Activated T-cell treated with anti-CD3 and anti-CD28 coated beads for 4 hours (primary cell): ENCODE data around the gene NAV2.

ENCODE experiments used
- DNase-seq: peaks from one replicate; pipeline ENCODE4 v3.0.0-alpha.2; 2020

The NAV2 gene

DNA sequence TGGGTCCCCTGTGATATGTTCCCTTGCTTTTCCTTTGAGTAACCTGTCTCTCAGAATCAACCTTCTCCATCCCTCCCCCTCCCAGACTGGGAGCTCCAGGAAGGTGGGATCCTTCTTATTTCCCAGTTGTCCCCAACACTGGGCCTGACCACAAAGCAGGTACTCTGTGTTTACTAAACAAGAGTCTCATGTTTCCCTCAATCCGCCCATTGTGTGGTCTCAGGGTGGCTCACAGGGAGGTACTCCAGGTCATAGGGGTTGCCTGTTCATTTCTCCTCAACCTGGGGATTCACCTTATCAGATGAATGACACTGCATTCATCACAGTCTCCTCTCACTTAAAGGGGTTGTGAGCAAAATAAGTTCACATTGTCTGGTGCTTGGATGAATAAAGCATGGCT, 26.4 kb upstream of the NAV2 start:
- no peak for DNase-seq

DNA sequence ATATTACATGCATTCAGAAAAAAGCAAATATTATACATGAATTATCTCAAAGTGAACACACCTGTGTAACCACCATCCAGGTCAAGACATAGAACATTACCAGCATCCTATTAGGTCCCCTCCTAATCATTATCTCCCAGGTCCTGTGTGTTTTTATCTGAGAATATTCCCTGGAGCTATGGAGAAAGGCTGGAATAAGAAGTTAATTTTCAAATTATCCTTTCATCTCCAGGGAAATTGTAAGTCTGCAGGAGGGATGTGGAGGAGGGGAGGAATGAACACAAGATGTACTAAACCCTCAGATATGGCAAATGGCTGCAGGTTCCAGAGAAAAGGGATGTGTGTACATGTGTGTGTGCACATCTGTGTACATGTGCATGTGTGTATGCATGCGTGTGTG, 25.2 kb upstream of the NAV2 start:
- no peak for DNase-seq

DNA sequence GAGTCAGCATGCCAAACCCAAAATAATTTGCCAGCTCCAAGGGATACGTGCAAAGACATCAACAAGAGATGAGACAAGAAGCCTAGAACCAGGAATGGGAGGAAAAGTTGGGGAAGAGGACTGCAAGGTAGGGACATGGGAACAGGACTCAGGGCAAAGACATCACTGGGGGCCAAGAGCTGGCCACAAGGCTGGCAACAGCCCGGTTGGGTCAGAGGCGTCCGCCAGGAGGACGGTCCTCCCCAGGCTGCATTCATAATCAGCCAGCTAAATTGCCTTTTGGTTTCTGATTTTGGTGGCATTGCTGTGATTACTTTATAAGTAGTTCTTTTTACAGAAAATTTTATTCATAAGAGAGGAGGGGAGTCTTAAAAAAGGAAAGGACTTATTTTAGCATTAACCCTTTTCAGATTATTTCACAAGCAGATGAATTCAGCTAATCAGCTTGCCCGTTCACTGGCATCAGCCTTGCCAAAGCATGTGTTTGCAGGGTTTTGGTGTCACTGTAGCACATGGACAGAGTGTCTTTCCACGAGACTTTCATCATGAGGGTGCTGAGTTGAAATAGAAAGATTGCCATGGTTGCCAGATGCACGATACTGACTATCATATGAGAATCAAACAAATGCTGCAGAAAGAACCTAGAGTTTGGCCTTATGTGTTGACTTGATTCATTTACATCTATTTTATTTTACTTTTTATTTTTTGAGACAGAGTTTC, 23.2 kb upstream of the NAV2 start:
- DNase-seq, result no peak

- no peak for DNase-seq
Measured at GRCh38 chr11:19690885-19691284, 21.8 kb upstream of the NAV2 start.

DNA sequence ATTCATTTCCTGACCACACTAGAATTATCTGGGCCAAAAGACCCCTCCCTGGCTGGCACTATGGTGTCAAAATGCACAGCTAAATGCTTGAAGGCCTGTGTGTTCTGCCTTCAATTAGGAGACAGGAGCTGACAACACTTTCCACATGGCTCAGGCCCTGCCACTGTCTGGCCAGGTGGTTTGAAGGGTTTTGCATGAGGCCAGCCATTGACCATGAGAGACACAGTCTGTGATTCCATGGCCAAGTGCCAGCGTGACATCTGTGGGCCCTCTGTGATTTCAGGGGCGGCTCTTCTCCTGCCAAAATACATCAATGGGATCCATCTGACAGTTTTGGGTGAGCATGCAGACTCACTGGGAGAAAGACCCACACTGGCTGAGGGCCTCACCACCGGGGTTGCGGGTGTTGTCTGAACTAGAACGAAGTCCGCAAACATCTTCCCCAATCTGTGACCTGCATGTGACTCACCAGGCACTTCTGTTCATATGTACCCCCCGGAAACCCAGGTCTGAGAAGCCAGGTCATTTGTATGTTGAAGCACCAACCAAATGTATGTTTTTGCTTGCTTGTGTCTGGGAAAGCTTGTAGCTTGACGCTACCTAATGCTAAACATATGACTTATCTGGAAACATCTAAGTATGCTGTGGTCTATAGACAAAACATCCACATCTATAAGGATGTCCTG, 20.7 kb upstream of the NAV2 start:
- DNase-seq, result no peak

DNA sequence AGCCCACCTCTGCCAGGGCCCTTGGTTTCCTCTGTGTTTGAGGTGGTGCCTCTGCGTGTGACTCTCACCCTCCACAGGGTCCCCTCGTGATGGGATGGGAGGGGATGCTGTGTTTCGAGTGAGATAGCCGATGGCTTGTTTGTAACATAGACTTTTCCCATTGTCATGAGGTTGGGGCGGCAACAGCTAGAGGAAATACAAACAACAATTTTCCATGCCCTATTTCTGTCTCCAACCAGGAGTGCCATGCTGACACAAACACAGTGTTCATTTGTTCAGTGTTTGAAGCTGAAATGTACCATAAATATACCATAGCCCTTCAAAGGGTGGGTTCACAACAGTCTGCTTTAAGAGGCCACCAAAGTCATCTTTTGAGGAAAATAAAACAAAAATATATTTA, 19.5 kb upstream of the NAV2 start:
- DNase-seq, result no peak

DNA sequence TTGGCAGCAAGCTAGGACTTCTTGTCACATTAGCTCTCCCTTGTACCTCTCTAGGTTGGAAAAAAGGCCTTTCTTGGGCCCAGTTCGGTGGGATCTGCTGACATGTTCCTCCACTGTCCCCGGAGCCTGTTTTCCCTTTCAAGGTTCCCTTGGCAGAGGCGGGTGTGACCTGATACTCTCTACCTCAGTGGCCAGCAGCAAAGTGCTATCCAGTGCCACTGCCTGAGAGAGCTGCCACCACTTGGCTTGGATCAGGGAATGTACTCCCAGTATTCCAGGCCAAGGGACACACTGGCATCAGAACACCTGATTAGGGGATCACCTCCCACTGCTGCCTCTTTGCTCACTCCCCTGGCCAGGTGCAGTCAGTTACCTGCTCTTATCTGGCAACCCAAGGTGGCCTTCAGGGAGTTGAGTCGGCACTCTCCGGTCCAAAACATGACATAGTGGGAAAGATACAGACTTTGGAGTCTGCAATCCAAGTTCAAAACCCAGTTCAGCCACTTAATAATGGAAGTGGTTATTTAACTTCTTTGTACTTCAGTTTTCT, 17.8 kb upstream of the NAV2 start:
- no peak for DNase-seq

DNA sequence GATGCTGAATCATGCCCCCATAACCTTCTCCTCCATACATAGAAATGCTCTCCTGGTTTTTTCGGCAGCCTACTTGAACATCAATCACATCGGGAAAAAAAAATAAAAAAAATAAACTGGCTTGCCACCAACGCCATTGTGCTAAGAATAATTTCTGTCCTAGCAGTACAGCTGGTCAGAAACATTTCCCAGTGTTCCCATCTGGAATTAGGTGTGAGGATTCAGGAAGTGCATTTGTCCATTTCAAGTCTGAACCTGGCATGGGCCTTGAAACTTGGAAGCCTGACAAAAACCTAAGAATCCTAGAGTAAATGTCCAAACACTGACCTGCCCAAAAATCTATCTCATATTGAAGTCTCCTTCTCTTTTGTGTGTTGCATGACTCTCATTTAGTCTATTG, 16.6 kb upstream of the NAV2 start:
- no peak for DNase-seq

DNA sequence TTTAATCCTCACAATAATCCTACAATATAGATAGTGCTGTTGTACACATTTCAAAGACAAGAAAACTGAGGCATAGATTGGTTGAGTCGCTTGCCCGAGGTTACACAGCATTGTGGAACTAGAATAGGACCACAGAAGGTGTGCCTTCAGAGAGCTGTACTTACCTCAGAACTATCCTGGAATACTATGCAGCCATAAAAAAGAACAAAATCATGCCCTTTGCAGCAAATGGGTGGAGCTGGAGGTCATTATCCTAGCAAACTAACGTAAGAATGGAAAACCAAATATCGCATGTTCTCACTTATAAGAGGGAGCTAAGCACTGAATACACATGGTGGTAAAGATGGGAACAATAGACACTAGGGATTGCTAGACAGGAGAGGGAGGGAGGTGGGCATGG, 15.7 kb upstream of the NAV2 start:
- DNase-seq, result no peak

DNA sequence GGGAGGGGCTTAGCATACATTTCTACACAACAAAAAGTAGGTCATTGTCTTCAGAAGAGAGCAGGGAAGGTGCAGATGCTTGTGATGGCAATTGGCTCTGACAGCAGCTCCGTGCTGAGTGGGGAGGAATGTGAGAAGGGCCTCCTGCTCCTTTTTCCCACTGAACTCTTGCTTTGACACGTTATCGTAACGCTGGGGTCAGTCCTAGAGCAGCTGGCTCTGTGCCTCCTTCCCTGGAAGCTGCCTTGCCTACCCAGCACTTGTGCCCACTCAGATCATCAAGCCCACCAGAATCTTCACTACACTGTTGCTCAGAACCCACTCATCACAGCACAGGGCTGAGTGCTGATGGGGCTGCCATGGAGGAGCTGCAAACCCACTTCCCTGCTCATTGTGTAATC, 14.9 kb upstream of the NAV2 start:
- no peak for DNase-seq

- DNase-seq, result no peak
Measured at GRCh38 chr11:19698493-19699292, 13.9 kb upstream of the NAV2 start.

- no peak for DNase-seq
Measured at GRCh38 chr11:19701421-19701820, 11.2 kb upstream of the NAV2 start.

GRCh38 chr11:19702620-19703019, 10.0 kb upstream of the NAV2 start:
- DNase-seq, result no peak

- no peak for DNase-seq
Measured at GRCh38 chr11:19703211-19703610, 9.4 kb upstream of the NAV2 start.

GRCh38 chr11:19704213-19704612, 8.4 kb upstream of the NAV2 start:
- no peak for DNase-seq

DNA sequence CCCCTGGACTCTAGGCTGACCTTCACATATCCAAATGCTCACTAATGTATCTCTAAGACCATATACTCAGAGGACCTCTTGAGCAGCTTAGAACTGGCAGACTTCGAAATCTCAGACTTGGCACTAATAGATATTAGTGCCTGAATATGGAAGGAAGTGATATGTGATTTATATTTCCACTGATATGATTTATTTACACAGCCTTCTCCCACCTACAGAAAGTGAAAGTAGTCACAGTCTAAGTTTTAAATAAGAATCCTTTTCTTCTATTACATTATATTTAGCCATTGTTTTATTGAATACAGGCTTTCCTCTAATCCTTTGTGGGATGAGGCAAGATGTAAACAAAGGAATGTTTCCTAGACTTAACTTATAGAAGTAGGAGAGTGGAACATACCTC, 6.7 kb upstream of the NAV2 start:
- no peak for DNase-seq

- DNase-seq, result no peak
Measured at GRCh38 chr11:19711911-19712280, 741 bp upstream of the NAV2 start.

GRCh38 chr11:19713196-19714021, 772 bp downstream of the NAV2 start:
- no peak for DNase-seq

- DNase-seq, result no peak
Measured at GRCh38 chr11:19714022-19714386, 1.4 kb downstream of the NAV2 start.

- DNase-seq, result no peak
Measured at GRCh38 chr11:19714387-19715363, 2.0 kb downstream of the NAV2 start.

DNA sequence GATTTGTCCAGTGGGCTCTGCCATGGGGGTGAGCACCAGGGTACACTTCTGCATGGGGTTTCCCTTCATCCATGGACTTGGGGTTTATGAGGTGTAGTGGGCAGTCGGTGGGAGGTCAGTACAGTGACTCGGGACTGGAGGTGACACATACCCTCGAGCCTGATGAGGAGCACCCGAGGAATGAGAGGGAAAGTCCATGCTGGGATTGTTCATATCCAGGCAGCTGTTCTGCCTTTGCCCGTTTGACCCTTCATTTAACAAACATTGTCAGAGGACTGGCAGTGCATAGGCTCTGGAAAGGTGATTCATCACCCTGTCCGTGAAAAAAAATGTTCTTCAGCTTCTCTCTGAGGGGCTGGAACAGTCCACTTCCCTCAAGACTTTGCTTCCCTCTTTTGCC, 2.7 kb downstream of the NAV2 start:
- no peak for DNase-seq

DNA sequence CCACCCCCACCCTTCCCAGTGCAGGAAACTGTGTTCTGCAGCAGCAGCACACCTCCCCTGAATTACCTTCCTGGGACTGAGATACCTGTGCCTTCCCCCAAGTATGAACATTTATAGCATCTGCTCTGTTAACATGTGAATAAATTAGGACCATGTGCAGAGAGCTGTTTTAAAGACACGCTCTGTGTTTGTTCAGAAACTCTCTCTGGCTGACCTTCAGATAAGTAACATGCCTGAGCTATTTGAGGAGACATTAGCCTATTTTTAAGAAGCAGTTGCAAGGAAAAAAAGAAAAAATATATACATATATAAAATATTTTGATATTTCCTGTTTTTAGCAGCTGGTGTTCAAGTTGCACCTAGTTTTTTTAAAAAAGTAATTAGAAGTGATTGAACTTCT, 5.4 kb downstream of the NAV2 start:
- DNase-seq, result no peak
